ENCODE results near the gene TSPAN13.

TSPAN13 gene

DNA sequence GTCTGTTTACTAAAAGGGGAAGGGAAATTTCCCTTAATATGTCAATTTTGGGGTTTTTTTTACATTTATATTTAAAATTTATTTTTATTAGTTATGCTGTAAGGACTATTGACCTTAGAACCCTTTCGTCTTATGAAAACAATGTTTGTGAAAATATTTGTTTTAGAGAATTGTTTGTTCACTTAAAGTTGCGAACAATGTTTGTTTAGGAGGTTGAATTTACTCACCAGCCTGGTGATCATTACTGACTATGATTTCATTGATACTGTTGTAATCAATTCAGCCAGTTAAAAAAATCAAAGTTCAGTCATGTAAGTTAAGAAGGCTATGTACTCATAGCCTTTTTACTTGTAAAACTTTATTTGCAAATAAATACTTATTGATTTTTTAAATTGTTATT is 27.4 kb upstream of the TSPAN13 start:
- H3K27me3 ChIP-seq (ENCODE audit: insufficient read depth, low read length, poor library complexity), result no peaks in the 10 kb centered on the region
- TF ChIP-seq, protein P1, sequence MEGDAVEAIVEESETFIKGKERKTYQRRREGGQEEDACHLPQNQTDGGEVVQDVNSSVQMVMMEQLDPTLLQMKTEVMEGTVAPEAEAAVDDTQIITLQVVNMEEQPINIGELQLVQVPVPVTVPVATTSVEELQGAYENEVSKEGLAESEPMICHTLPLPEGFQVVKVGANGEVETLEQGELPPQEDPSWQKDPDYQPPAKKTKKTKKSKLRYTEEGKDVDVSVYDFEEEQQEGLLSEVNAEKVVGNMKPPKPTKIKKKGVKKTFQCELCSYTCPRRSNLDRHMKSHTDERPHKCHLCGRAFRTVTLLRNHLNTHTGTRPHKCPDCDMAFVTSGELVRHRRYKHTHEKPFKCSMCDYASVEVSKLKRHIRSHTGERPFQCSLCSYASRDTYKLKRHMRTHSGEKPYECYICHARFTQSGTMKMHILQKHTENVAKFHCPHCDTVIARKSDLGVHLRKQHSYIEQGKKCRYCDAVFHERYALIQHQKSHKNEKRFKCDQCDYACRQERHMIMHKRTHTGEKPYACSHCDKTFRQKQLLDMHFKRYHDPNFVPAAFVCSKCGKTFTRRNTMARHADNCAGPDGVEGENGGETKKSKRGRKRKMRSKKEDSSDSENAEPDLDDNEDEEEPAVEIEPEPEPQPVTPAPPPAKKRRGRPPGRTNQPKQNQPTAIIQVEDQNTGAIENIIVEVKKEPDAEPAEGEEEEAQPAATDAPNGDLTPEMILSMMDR (IDR thresholded peaks at IDR 0.05; ENCODE audit: borderline replicate concordance, extremely low read depth, low read length, poor library complexity, severe bottlenecking), result no peak
- TF ChIP-seq EZH2 (IDR thresholded peaks at IDR 0.05; ENCODE audit: borderline replicate concordance, low read depth, low read length, severe bottlenecking), result no peak
- ATAC-seq (ENCODE audit: insufficient read depth, low read depth), result no peak

DNA sequence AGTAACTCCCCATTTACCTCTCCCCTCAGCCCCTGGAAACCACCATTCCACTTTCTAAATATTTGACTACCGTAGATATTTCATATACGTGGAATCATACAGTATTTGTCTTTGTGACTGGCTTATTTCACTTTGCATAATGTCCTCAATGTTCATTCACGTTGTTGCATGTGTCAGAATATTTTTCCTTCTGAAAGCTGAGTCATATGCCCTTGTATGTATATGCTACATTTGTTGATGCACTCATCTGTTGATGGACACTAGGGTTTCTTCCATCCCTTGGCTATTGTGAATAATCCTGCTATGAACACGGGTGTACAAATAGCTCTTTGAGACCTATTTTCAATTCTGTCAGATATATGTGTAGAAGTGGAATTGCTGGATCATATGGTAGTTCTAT is 25.8 kb upstream of the TSPAN13 start:
- no peak for ATAC-seq (ENCODE audit: insufficient read depth, low read depth)
- no peak for DNase-seq
- Histone ChIP-seq H3K4me2 (ENCODE audit: insufficient read depth, low read length) (no peak overlapping the region), H2AFZ (ENCODE audit: low read depth, low read length) (no peak overlapping the region), H3K9ac (ENCODE audit: low read depth, low read length) (no peak overlapping the region), H3K27me3 (ENCODE audit: insufficient read depth, low read length, poor library complexity) (no peaks in the 10 kb centered on the region), H3K36me3 (ENCODE audit: insufficient read depth, low read length) (no peaks in the 10 kb centered on the region), H3K27ac (ENCODE audit: low read length) (no peak overlapping the region), H4K20me1 (ENCODE audit: insufficient read depth, low read length) (no peaks in the 10 kb centered on the region), H3K4me1 (ENCODE audit: insufficient read depth, low read length) (no peaks in the 10 kb centered on the region), H3K4me3 (ENCODE audit: low read depth in 1 of 2, low read length in 2 of 2) (no peak overlapping the region), H3K79me2 (ENCODE audit: insufficient read depth, low read length) (no peaks in the 10 kb centered on the region), H3K9me3 (ENCODE audit: insufficient read depth, low read length, severe bottlenecking) (no peaks in the 10 kb centered on the region)
- TF ChIP-seq, protein P1 (IDR thresholded peaks at IDR 0.05; ENCODE audit: borderline replicate concordance, extremely low read depth, low read length, poor library complexity, severe bottlenecking), result no peak
- TF ChIP-seq EZH2 (IDR thresholded peaks at IDR 0.05; ENCODE audit: borderline replicate concordance, low read depth, low read length, severe bottlenecking), result no peak

More for the DNA sequence above, 27.4 kb upstream of the TSPAN13 start:
- Histone ChIP-seq H3K79me2 (ENCODE audit: insufficient read depth, low read length) (no peaks in the 10 kb centered on the region), H4K20me1 (ENCODE audit: insufficient read depth, low read length) (no peaks in the 10 kb centered on the region), H3K9me3 (ENCODE audit: insufficient read depth, low read length, severe bottlenecking) (no peaks in the 10 kb centered on the region), H2AFZ (ENCODE audit: low read depth, low read length) (no peak overlapping the region), H3K27ac (ENCODE audit: low read length) (no peak overlapping the region), H3K4me1 (ENCODE audit: insufficient read depth, low read length) (no peaks in the 10 kb centered on the region), H3K9ac (ENCODE audit: low read depth, low read length) (no peak overlapping the region), H3K4me3 (ENCODE audit: low read depth in 1 of 2, low read length in 2 of 2) (no peak overlapping the region), H3K36me3 (ENCODE audit: insufficient read depth, low read length) (no peaks in the 10 kb centered on the region), H3K4me2 (ENCODE audit: insufficient read depth, low read length) (no peak overlapping the region)
- no peak for DNase-seq

DNA sequence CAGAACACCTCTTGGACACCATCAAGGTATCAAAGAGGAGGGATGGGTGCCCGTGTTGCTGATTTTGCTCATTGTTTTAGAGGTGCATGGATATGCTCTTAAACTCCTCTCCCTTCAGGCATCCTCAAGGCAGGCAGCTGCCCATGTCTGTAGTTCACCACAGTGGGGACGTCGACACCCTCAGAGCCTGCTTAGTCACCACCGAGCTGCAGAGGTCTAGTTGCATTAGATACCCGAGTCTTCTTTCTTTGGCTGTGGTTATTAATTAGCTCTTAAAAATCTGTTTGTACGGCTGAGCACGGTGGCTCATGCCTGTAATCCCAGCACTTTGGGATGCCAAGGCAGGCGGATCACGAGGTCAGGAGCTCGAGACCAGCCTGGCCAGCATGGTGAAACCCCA is 24.7 kb upstream of the TSPAN13 start:
- no peaks in the 10 kb centered on the region for H3K4me1 ChIP-seq (ENCODE audit: insufficient read depth, low read length)
- no peaks in the 10 kb centered on the region for H4K20me1 ChIP-seq (ENCODE audit: insufficient read depth, low read length)
- TF ChIP-seq EZH2 (IDR thresholded peaks at IDR 0.05; ENCODE audit: borderline replicate concordance, low read depth, low read length, severe bottlenecking), result no peak
- TF ChIP-seq, protein P1 (IDR thresholded peaks at IDR 0.05; ENCODE audit: borderline replicate concordance, extremely low read depth, low read length, poor library complexity, severe bottlenecking), result no peak
- no peaks in the 10 kb centered on the region for H3K9me3 ChIP-seq (ENCODE audit: insufficient read depth, low read length, severe bottlenecking)
- no peaks in the 10 kb centered on the region for H3K36me3 ChIP-seq (ENCODE audit: insufficient read depth, low read length)
- DNase-seq, result no peak
- no peak overlapping the region for H3K4me2 ChIP-seq (ENCODE audit: insufficient read depth, low read length)
- no peaks in the 10 kb centered on the region for H3K27me3 ChIP-seq (ENCODE audit: insufficient read depth, low read length, poor library complexity)
- no peak overlapping the region for H3K27ac ChIP-seq (ENCODE audit: low read length)
- no peaks in the 10 kb centered on the region for H3K79me2 ChIP-seq (ENCODE audit: insufficient read depth, low read length)
- no peak for ATAC-seq (ENCODE audit: insufficient read depth, low read depth)
- no peak overlapping the region for H3K4me3 ChIP-seq (ENCODE audit: low read depth in 1 of 2, low read length in 2 of 2)
- H2AFZ ChIP-seq (ENCODE audit: low read depth, low read length), result no peak overlapping the region
- H3K9ac ChIP-seq (ENCODE audit: low read depth, low read length), result no peak overlapping the region

DNA sequence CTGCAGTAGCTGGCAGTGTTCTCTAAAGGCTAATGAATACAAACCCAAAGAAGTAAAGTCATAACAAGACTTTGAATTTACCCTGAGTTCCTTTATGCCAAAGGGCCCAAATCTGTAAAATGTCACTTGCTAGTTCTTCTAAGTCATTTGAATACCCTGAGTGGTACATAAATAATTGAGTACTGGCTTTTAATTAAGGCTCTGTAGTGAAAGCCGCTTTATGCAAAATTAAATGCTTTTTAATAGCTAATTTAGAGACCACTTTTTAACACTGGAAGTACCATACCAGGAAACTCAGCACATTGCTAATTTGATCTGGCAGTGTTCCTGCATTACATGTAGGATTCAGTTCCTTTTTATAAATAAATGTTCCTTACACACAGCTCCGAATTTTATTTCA is 24.0 kb upstream of the TSPAN13 start:
- H3K36me3 ChIP-seq (ENCODE audit: insufficient read depth, low read length), result no peaks in the 10 kb centered on the region
- H3K27ac ChIP-seq (ENCODE audit: low read length), result no peak overlapping the region
- H3K27me3 ChIP-seq (ENCODE audit: insufficient read depth, low read length, poor library complexity), result no peaks in the 10 kb centered on the region
- ATAC-seq (ENCODE audit: insufficient read depth, low read depth) (no peak), DNase-seq (no peak)
- H3K4me1 ChIP-seq (ENCODE audit: insufficient read depth, low read length), result no peaks in the 10 kb centered on the region
- no peak overlapping the region for H2AFZ ChIP-seq (ENCODE audit: low read depth, low read length)
- H3K79me2 ChIP-seq (ENCODE audit: insufficient read depth, low read length), result no peaks in the 10 kb centered on the region
- no peak overlapping the region for H3K9ac ChIP-seq (ENCODE audit: low read depth, low read length)
- no peaks in the 10 kb centered on the region for H4K20me1 ChIP-seq (ENCODE audit: insufficient read depth, low read length)
- no peak overlapping the region for H3K4me3 ChIP-seq (ENCODE audit: low read depth in 1 of 2, low read length in 2 of 2)
- H3K9me3 ChIP-seq (ENCODE audit: insufficient read depth, low read length, severe bottlenecking), result no peaks in the 10 kb centered on the region
- TF ChIP-seq, protein P1 (IDR thresholded peaks at IDR 0.05; ENCODE audit: borderline replicate concordance, extremely low read depth, low read length, poor library complexity, severe bottlenecking), result no peak
- no peak for TF ChIP-seq EZH2 (IDR thresholded peaks at IDR 0.05; ENCODE audit: borderline replicate concordance, low read depth, low read length, severe bottlenecking)
- no peak overlapping the region for H3K4me2 ChIP-seq (ENCODE audit: insufficient read depth, low read length)

All from DND-41 (cell line).